ENCODE results near the gene SFT2D3.

Gene SFT2D3

GRCh38 chr2:127683757-127684156, 17.5 kb upstream of the SFT2D3 start:
- no peak for DNase-seq

- no peak for DNase-seq
These were observed 15.8 kb upstream of the SFT2D3 start for GRCh38 chr2:127685410-127686080.

GRCh38 chr2:127688405-127688804, 12.9 kb upstream of the SFT2D3 start:
- DNase-seq = no peak

GRCh38 chr2:127690696-127691095, 10.6 kb upstream of the SFT2D3 start:
- no peak for DNase-seq

GRCh38 chr2:127694986-127695385, 6.3 kb upstream of the SFT2D3 start:
- no peak for DNase-seq

GRCh38 chr2:127695491-127696472, 5.5 kb upstream of the SFT2D3 start:
- DNase-seq = peak; percentile 40

- DNase-seq = no peak
These were observed 3.7 kb upstream of the SFT2D3 start for GRCh38 chr2:127697482-127698180.

GRCh38 chr2:127698553-127699355, 2.5 kb upstream of the SFT2D3 start:
- DNase-seq = no peak

GRCh38 chr2:127700527-127701192, 637 bp upstream of the SFT2D3 start:
- DNase-seq = no peak

- DNase-seq = peak; percentile 59
These were observed 526 bp downstream of the SFT2D3 start for GRCh38 chr2:127701651-127702394.

- no peak for DNase-seq
These were observed 1.2 kb downstream of the SFT2D3 start for GRCh38 chr2:127702395-127703009.

GRCh38 chr2:127703282-127703681, 2.0 kb downstream of the SFT2D3 start:
- DNase-seq = no peak

GRCh38 chr2:127704641-127705390, 3.5 kb downstream of the SFT2D3 start:
- no peak for DNase-seq

- no peak for DNase-seq
These were observed 4.2 kb downstream of the SFT2D3 start for GRCh38 chr2:127705391-127706065.

- DNase-seq = no peak
These were observed 5.1 kb downstream of the SFT2D3 start for GRCh38 chr2:127706215-127706990.

- DNase-seq = no peak
These were observed 6.8 kb downstream of the SFT2D3 start for GRCh38 chr2:127707890-127708648.

- DNase-seq = no peak
These were observed 8.0 kb downstream of the SFT2D3 start for GRCh38 chr2:127709336-127709735.

- no peak for DNase-seq
These were observed 11.7 kb downstream of the SFT2D3 start for GRCh38 chr2:127712999-127713398.
